HepG2 (cell line): ENCODE results near the gene WIPF2. TPM values are rescaled to one million over a fixed set of nuclear protein-coding genes. Genes with fewer than 3 reads are reported as not detected.

ENCODE experiments used
- ARNTL ChIP-seq: sonication (generic); formaldehyde crosslinking; IDR thresholded peaks from 2 replicates; pipeline ENCODE4 v1.4.0; 2020; ENCODE audit warnings: mild to moderate bottlenecking, missing genetic modification reagents
- CHD4 ChIP-seq: fragments of 200-600 bp; sonication (generic); IDR thresholded peaks from 2 replicates; pipeline ENCODE4 v1.7.0; 2017; ENCODE audit warnings: mild to moderate bottlenecking, low read length, borderline replicate concordance
- DNMT3B ChIP-seq: conservative IDR thresholded peaks from 2 replicates; pipeline ENCODE4 v1.6.1; 2016; ENCODE audit warnings: missing biosample characterization, control low read depth
- FOSL1 ChIP-seq: sonication (generic); formaldehyde crosslinking; IDR thresholded peaks from 2 replicates; pipeline ENCODE4 v1.9.0; 2021; ENCODE audit warnings: missing genetic modification reagents, borderline replicate concordance
- FOXK2 ChIP-seq: fragments of 450-650 bp; IDR thresholded peaks from 2 replicates; pipeline ENCODE4 v1.6.1; 2016
- ISL2 ChIP-seq: sonication (generic); formaldehyde crosslinking; IDR thresholded peaks from 2 replicates; pipeline ENCODE4 v1.5.0; 2020; ENCODE audit warnings: missing genetic modification reagents
- KLF15 ChIP-seq: sonication (generic); formaldehyde crosslinking; IDR thresholded peaks from 2 replicates; pipeline ENCODE4 v1.8.1; 2023; ENCODE audit warnings: borderline replicate concordance, mild to moderate bottlenecking, inconsistent platforms, missing genetic modification reagents, mixed read lengths
- MAFF ChIP-seq: IDR thresholded peaks from 2 replicates; pipeline ENCODE4 v1.6.1; 2011; ENCODE audit warnings: low read depth, low read length, improper control_type of control experiment
- MATR3 ChIP-seq: sonication (generic); formaldehyde crosslinking; IDR thresholded peaks from 2 replicates; pipeline ENCODE4 v1.4.0; 2020; ENCODE audit warnings: missing genetic modification reagents
- MEIS2 ChIP-seq: sonication (generic); formaldehyde crosslinking; IDR thresholded peaks from 2 replicates; pipeline ENCODE4 v1.9.0; 2021; ENCODE audit warnings: mild to moderate bottlenecking, missing genetic modification reagents
- MZF1 ChIP-seq: sonication (generic); formaldehyde crosslinking; IDR thresholded peaks from 2 replicates; pipeline ENCODE4 v1.8.1; 2023; ENCODE audit warnings: mild to moderate bottlenecking, missing genetic modification reagents, borderline replicate concordance
- PAX8 ChIP-seq: sonication (generic); formaldehyde crosslinking; IDR thresholded peaks from 2 replicates; pipeline ENCODE4 v1.8.0; 2022; ENCODE audit warnings: mild to moderate bottlenecking, missing genetic modification reagents, borderline replicate concordance
- TGIF2 ChIP-seq: IDR thresholded peaks from 2 replicates; pipeline ENCODE4 v1.6.1; 2016; ENCODE audit warnings: control low read depth, missing compliant biosample characterization
- TMF1 ChIP-seq: sonication (generic); formaldehyde crosslinking; IDR thresholded peaks from 2 replicates; pipeline ENCODE4 v1.8.1; 2022; ENCODE audit warnings: low read depth, missing genetic modification reagents
- ZNF17 ChIP-seq: sonication (generic); formaldehyde crosslinking; IDR thresholded peaks from 2 replicates; pipeline ENCODE4 v1.5.0; 2020; ENCODE audit warnings: mild to moderate bottlenecking, missing genetic modification reagents
- ZNF484 ChIP-seq: sonication (generic); formaldehyde crosslinking; IDR thresholded peaks from 2 replicates; pipeline ENCODE4 v1.5.1; 2020; ENCODE audit warnings: mild to moderate bottlenecking, low read depth, missing genetic modification reagents, borderline replicate concordance
- ZNF776 ChIP-seq: sonication (generic); formaldehyde crosslinking; IDR thresholded peaks from 2 replicates; pipeline ENCODE4 v1.4.0; 2020; ENCODE audit warnings: mild to moderate bottlenecking, missing genetic modification reagents
- ZNF816 ChIP-seq: sonication (generic); formaldehyde crosslinking; IDR thresholded peaks from 2 replicates; pipeline ENCODE4 v1.8.0; 2022; ENCODE audit warnings: missing genetic modification reagents, mild to moderate bottlenecking, borderline replicate concordance
- ZSCAN29 ChIP-seq: sonication (generic); formaldehyde crosslinking; conservative IDR thresholded peaks from 2 replicates; pipeline ENCODE4 v1.4.0; 2020; ENCODE audit warnings: mild to moderate bottlenecking, missing genetic modification reagents
- polyA plus RNA-seq, 8 experiments: library from polyadenylated mRNA; depleted of rRNA in 3 of 8; stranded (reverse) in 7 of 8; unstranded in 1 of 8; fragments of >200 nt; fragmentation: Illumina TruSeq in 4 of 8; extraction: Trizol in 4 of 8; gene quantifications; 2 replicates each; pipeline versions ENCODE4 v1.2.1 to v1.2.3, GENCODE V29; 2011 to 2016; ENCODE audit warnings: low read depth in 4 of 8, missing spikeins in 1 of 8, mixed read lengths in 1 of 8; ENCODE audit not compliant: insufficient read depth in 1 of 8
- total RNA-seq, 5 experiments: library from RNA; depleted of rRNA; stranded (reverse); fragments of >200 nt; fragmentation: Illumina TruSeq; extraction: Trizol; gene quantifications; 2 replicates each; pipeline ENCODE4 v1.2.3, GENCODE V29; 2016; ENCODE audit warnings: low read depth in 1 of 5
- TF ChIP-seq, protein P1 (sequence below): IDR thresholded peaks from 2 replicates; pipeline ENCODE4 v1.6.1; 2012; ENCODE audit warnings: inconsistent platforms
- TF ChIP-seq, protein P2 (sequence below): sonication (generic); formaldehyde crosslinking; IDR thresholded peaks from 2 replicates; pipeline ENCODE4 v1.5.0; 2020; ENCODE audit warnings: mild to moderate bottlenecking, missing genetic modification reagents
- TF ChIP-seq, protein P3 (sequence below): sonication (generic); formaldehyde crosslinking; conservative IDR thresholded peaks from 2 replicates; pipeline ENCODE4 v1.4.0; 2020; ENCODE audit warnings: missing genetic modification reagents
- TF ChIP-seq, protein P4 (sequence below): sonication (generic); formaldehyde crosslinking; IDR thresholded peaks from 2 replicates; pipeline ENCODE4 v1.5.1; 2020; ENCODE audit warnings: mild to moderate bottlenecking, moderate library complexity, missing genetic modification reagents

The WIPF2 gene
- total and polyA plus RNA-seq, 2 of the 13 experiments (the other 11 are each of a cell fraction or from before 2014, with no cell fraction given) = 7.2 to 10.8 TPM

DNA sequence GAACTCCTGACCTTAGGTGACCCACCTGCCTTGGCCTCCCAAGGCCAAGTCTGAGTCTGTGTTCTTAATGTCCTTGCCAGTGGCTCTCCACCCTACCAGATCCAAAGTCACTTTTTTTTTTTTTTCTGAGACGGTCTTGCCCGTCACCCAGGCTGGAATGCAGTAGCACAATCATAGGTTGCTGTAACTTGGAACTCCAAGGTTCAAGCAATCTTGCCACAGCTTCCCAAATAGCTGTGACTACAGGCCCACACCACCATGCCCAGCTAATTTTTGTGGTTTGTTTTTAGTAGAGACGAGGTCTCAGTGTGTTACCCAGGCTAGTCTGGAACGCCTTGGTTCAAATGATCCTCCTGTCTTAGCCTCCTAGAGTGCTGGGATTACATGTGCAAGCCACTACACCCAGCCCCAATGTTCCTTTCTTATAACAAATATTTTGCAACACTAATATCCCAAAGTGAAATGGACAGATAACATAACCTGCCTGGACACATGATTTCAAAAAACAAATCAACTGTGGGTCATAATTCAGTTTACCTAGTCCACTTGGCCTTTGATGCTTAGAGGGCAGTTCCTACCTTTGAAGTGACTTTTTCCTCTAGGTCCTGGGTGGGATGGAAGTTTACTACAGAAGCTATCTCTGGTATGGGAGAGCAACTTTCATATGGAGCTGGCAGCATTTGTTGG lies 45.9 kb upstream of the WIPF2 start (continued):
- TF ChIP-seq MEIS2 (CRISPR knock-in tag) (no peak), ZNF816 (peak; percentile 63; the same call in 1 of the 2 replicates), FOSL1 (no peak), ISL2 (CRISPR knock-in tag) (peak; percentile 91), DNMT3B (CRISPR knock-in tag) (no peak), PAX8 (CRISPR knock-in tag) (no peak), TGIF2 (CRISPR knock-in tag) (no peak; the same call in 1 of the 2 replicates), ZNF484 (CRISPR knock-in tag) (no peak), KLF15 (CRISPR knock-in tag) (no peak), ZSCAN29 (no peak), TMF1 (CRISPR knock-in tag) (no peak), MZF1 (CRISPR knock-in tag) (no peak), ZNF17 (no peak), MAFF (no peak), ZNF776 (CRISPR knock-in tag) (no peak), FOXK2 (no peak), MATR3 (CRISPR knock-in tag) (no peak), CHD4 (peak; percentile 38; the same call in 1 of the 2 replicates), ARNTL (CRISPR knock-in tag) (peak; percentile 87)
- TF ChIP-seq, protein P1, sequence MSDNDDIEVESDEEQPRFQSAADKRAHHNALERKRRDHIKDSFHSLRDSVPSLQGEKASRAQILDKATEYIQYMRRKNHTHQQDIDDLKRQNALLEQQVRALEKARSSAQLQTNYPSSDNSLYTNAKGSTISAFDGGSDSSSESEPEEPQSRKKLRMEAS = peak; percentile 59
- TF ChIP-seq, protein P2, sequence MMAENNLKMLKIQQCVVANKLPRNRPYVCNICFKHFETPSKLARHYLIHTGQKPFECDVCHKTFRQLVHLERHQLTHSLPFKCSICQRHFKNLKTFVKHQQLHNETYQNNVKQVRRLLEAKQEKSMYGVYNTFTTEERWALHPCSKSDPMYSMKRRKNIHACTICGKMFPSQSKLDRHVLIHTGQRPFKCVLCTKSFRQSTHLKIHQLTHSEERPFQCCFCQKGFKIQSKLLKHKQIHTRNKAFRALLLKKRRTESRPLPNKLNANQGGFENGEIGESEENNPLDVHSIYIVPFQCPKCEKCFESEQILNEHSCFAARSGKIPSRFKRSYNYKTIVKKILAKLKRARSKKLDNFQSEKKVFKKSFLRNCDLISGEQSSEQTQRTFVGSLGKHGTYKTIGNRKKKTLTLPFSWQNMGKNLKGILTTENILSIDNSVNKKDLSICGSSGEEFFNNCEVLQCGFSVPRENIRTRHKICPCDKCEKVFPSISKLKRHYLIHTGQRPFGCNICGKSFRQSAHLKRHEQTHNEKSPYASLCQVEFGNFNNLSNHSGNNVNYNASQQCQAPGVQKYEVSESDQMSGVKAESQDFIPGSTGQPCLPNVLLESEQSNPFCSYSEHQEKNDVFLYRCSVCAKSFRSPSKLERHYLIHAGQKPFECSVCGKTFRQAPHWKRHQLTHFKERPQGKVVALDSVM (CRISPR knock-in tag) = peak; percentile 93
- TF ChIP-seq, protein P3, sequence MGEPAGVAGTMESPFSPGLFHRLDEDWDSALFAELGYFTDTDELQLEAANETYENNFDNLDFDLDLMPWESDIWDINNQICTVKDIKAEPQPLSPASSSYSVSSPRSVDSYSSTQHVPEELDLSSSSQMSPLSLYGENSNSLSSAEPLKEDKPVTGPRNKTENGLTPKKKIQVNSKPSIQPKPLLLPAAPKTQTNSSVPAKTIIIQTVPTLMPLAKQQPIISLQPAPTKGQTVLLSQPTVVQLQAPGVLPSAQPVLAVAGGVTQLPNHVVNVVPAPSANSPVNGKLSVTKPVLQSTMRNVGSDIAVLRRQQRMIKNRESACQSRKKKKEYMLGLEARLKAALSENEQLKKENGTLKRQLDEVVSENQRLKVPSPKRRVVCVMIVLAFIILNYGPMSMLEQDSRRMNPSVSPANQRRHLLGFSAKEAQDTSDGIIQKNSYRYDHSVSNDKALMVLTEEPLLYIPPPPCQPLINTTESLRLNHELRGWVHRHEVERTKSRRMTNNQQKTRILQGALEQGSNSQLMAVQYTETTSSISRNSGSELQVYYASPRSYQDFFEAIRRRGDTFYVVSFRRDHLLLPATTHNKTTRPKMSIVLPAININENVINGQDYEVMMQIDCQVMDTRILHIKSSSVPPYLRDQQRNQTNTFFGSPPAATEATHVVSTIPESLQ = no peak
- TF ChIP-seq, protein P4, sequence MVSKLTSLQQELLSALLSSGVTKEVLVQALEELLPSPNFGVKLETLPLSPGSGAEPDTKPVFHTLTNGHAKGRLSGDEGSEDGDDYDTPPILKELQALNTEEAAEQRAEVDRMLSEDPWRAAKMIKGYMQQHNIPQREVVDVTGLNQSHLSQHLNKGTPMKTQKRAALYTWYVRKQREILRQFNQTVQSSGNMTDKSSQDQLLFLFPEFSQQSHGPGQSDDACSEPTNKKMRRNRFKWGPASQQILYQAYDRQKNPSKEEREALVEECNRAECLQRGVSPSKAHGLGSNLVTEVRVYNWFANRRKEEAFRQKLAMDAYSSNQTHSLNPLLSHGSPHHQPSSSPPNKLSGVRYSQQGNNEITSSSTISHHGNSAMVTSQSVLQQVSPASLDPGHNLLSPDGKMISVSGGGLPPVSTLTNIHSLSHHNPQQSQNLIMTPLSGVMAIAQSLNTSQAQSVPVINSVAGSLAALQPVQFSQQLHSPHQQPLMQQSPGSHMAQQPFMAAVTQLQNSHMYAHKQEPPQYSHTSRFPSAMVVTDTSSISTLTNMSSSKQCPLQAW = no peak
